Astrocyte of the spinal cord (primary cell): ENCODE data around the gene ACO2.

Source experiments
- DNase-seq: peaks from one replicate; pipeline ENCODE4 v3.0.0; 2011; ENCODE audit warnings: low read depth, low spot score
- H3K4me3 ChIP-seq: 2 replicates; pipeline ENCODE4 v1.5.1; 2011; ENCODE audit warnings: low read depth, mild to moderate bottlenecking, low read length, moderate library complexity
- in situ Hi-C: cut with HindIII; loops from 2 replicates; pipeline ENCODE4 v1.10.0; 2017; ENCODE audit warnings: low sequenced_read_pairs
- TF ChIP-seq, protein P1 (sequence below): IDR thresholded peaks from 2 replicates; pipeline ENCODE4 v1.5.1; 2012; ENCODE audit warnings: low read depth, mild to moderate bottlenecking, low read length, inconsistent platforms

The ACO2 gene

GRCh38 chr22:41574847-41575381 is 106.0 kb downstream of the ACO2 start:
- TF ChIP-seq, protein P1, sequence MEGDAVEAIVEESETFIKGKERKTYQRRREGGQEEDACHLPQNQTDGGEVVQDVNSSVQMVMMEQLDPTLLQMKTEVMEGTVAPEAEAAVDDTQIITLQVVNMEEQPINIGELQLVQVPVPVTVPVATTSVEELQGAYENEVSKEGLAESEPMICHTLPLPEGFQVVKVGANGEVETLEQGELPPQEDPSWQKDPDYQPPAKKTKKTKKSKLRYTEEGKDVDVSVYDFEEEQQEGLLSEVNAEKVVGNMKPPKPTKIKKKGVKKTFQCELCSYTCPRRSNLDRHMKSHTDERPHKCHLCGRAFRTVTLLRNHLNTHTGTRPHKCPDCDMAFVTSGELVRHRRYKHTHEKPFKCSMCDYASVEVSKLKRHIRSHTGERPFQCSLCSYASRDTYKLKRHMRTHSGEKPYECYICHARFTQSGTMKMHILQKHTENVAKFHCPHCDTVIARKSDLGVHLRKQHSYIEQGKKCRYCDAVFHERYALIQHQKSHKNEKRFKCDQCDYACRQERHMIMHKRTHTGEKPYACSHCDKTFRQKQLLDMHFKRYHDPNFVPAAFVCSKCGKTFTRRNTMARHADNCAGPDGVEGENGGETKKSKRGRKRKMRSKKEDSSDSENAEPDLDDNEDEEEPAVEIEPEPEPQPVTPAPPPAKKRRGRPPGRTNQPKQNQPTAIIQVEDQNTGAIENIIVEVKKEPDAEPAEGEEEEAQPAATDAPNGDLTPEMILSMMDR: no peak
- no peak overlapping the region for H3K4me3 ChIP-seq
- DNase-seq: no peak
- in situ Hi-C loops: no loop called here

GRCh38 chr22:41575533-41575932 is 106.6 kb downstream of the ACO2 start:
- TF ChIP-seq, protein P1: no peak

GRCh38 chr22:41576877-41577276 is 108.0 kb downstream of the ACO2 start:
- in situ Hi-C loops: no loop called here
- TF ChIP-seq, protein P1: peak; percentile 81
- H3K4me3 ChIP-seq: no peak overlapping the region
- peak; percentile 53 for DNase-seq

More at GRCh38 chr22:41575533-41575932, 106.6 kb downstream of the ACO2 start:
- no peak for DNase-seq
- H3K4me3 ChIP-seq: no peak overlapping the region
- in situ Hi-C loops: no loop called here

DNA sequence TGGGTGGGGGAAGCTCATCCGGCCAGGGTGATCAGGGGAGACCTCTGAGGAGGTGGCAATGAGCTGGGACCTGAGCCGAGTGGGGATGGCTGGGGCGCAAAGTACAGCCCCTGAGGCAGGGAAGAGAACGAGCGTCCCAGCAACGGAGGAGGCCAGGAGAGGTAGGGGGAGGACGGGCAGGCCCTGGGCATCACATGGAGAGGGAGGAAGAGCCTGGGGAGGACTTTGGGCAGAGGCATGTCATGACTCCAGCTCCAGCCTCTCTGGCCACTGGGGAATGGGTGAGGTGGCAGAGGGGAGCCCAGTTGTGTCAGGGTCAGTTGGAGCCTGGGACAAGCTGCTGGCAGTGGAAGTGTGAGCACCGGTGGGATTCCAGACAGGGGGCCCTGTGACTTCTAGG is 109.2 kb downstream of the ACO2 start:
- no peak overlapping the region for H3K4me3 ChIP-seq
- TF ChIP-seq, protein P1: no peak
- DNase-seq: no peak
- in situ Hi-C loops: no loop called here
